HG03439 (cell line): Measurements from ENCODE around the gene CAMKMT.

Experiments used
- ATAC-seq: cut with Tn5 transposase; IDR thresholded peaks from one replicate; pipeline ENCODE4 v1.9.1; 2021; ENCODE audit warnings: mild to moderate bottlenecking, moderate library complexity; ENCODE audit not compliant: unreplicated experiment

Gene CAMKMT

GRCh38 chr2:44361330-44362206 lies at the start of gene CAMKMT, which contains the start of gene PREPL:
CAMKMT (plus strand) TSS chr2:44361947.
PREPL (minus strand) TSS chr2:44361494; CDS start chr2:44346342, 15,152 bp downstream.
- ATAC-seq, result peak; percentile 86

- no peak for ATAC-seq
Observed at GRCh38 chr2:44314362-44314761, 47.4 kb upstream of the CAMKMT start.

- no peak for ATAC-seq
Observed at GRCh38 chr2:44315945-44316344, 45.8 kb upstream of the CAMKMT start.

GRCh38 chr2:44320832-44321231 lies 40.9 kb upstream of the CAMKMT start:
- ATAC-seq, result no peak

GRCh38 chr2:44321360-44321759 lies 40.4 kb upstream of the CAMKMT start:
- ATAC-seq, result no peak

- ATAC-seq, result no peak
Observed at GRCh38 chr2:44324971-44325426, 36.7 kb upstream of the CAMKMT start.

GRCh38 chr2:44325897-44326296 lies 35.9 kb upstream of the CAMKMT start:
- ATAC-seq, result no peak

- ATAC-seq, result no peak
Observed at GRCh38 chr2:44326548-44327264, 35.0 kb upstream of the CAMKMT start.

- no peak for ATAC-seq
Observed at GRCh38 chr2:44328750-44329149, 33.0 kb upstream of the CAMKMT start.

GRCh38 chr2:44329343-44329742 lies 32.4 kb upstream of the CAMKMT start:
- no peak for ATAC-seq

GRCh38 chr2:44330801-44331200 lies 30.9 kb upstream of the CAMKMT start:
- no peak for ATAC-seq

- ATAC-seq, result no peak
Observed at GRCh38 chr2:44333994-44334393, 27.8 kb upstream of the CAMKMT start.

GRCh38 chr2:44335806-44336538 lies 25.8 kb upstream of the CAMKMT start:
- no peak for ATAC-seq

- no peak for ATAC-seq
Observed at GRCh38 chr2:44342854-44343253, 18.9 kb upstream of the CAMKMT start.

GRCh38 chr2:44347526-44347925 lies 14.2 kb upstream of the CAMKMT start:
- ATAC-seq, result no peak

GRCh38 chr2:44348400-44348799 lies 13.3 kb upstream of the CAMKMT start:
- ATAC-seq, result no peak

- no peak for ATAC-seq
Observed at GRCh38 chr2:44349506-44349905, 12.2 kb upstream of the CAMKMT start.

- no peak for ATAC-seq
Observed at GRCh38 chr2:44351088-44351487, 10.7 kb upstream of the CAMKMT start.

GRCh38 chr2:44351676-44352075 lies 10.1 kb upstream of the CAMKMT start:
- no peak for ATAC-seq

- ATAC-seq, result no peak
Observed at GRCh38 chr2:44352510-44352909, 9.2 kb upstream of the CAMKMT start.

GRCh38 chr2:44354761-44355160 lies 7.0 kb upstream of the CAMKMT start:
- ATAC-seq, result no peak
